Right hindlimb (tissue), 1 donor: ENCODE measurements around the gene LOXL1.
A peak's percentile ranks its signal among the peaks of the same experiment; 100 is the strongest.
"Not testable (repeated sequence)": the region's sequence is repeated elsewhere in the genome, so short reads cannot be mapped to it uniquely, and the experiment has no call there.

Source experiments
- DNase-seq: peaks from one replicate; pipeline ENCODE4 v3.0.0-alpha.2; 2018

Gene LOXL1

DNA sequence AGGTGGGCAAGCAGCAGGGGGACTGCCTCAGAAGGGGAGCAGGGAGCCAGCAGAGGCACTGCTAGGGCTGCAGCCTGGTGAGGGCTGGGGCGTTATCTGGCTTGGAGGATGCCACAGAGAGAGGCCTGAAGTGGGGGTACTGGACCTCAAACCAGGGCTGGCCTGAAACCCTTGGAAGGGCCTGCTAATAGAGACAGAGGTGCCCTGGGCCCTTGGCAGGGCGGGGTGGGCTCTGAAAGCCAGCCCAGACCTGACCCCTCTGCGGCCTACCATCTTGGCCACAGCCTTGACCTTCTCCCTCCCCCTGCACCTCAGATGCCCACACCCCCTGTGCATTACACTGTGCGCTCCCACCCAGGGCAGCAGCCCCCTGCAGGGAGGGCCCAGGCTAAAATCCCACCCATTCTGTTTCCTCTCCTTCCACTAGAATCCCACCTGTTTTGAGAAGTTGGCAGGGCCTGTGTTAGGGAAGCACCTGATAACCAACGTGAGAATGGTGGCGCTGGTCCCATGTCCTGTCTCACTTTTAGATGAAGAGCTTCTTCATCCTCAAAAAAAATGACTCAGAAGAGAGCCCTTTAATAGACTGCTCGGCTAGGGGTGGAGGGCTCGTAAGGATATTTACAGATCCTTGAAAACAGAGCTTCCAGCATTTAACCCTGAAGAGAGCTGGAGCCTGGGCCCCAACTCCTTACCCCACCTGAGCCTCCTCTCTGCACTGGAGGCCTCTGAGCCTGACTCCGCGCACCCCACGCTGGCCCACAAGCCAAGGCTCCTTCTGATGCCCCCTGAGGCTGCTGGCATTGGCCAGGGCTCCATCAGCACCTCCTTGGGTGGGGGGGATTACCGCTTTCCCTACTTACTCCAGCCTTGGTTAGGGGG lies 29.8 kb downstream of the LOXL1 start:
- DNase-seq, result no peak

DNA sequence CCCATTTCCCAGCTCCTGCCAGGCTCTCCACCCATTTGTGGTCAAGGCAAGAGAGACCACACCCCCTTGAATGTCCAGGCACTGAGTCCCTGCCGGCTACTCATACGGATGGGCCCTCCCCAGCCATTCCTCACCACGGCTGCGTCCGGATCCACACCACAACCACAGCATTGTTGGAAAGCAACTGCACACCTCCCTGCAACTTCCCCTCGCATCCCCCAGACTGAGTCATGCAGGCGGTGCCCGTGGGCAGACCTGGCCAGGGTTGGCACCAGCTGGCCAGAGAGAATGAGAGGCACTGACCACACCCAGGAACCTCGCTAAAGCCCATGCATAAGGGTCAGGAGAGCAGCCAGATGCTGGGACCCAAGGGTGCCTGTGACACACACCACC lies 30.5 kb downstream of the LOXL1 start:
- peak; percentile 56 for DNase-seq

DNA sequence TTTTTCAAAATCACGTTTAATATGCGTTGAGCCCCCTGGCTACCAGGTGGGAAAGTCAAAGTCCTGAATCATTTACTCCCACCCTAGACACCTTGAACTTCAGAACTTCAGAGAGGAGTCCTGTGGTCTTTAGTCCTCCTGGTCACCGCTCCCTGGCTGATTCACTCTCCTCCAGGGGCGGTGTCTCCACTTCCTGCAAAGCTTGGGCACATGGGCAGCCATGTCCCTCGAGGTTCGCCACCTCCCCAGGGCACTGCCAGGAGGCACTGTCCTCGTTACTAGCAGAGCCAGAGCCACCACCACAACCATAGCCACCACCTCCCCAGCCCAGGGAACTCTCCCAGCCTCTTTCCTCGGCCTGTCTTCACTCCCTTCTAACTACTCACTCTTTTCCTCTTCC lies 31.0 kb downstream of the LOXL1 start:
- no peak for DNase-seq

DNA sequence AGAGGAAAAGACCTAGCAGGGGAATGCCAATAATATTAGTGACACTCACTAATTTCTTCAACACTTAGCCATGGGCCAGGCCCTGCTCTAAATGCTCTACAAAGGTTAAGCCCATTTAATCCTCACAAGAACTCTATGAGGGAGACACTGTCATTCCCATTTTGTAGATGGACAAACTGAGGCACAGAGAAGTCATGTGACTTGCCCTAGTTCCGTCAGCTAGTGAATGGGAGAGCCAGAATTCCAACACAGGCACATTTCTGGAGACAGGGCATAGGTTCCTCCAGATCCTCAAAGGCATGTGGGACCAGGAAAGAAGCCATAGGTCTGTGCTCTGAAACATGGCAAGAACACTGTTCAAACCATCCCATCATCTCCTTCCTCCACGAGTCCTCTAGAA lies 31.5 kb downstream of the LOXL1 start:
- no peak for DNase-seq

DNA sequence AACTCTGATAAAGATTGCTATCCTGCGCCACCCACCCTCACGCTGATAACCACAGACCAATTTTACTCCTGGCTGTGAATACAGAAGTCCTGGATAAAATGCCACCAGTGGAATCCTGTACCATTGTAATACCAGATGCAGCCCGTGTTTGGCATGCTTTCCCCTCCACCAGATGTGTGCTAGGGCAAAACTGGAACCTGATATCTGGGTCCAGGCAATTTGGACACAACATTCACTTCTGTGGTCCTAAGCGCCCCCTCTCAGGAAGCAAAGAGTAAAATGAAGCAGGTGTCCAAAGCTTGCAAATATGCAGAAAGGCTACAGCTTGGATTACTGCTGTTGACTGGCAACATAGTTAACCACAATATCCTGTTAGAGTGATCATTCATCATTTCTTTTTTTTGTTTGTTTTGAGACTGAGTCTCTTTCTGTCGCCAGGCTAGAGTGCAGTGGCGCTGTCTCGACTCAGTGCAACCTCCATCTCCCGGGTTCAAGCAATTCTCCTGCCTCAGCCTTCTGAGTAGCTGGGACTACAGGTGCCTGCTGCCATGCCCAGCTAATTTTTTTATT lies 32.8 kb downstream of the LOXL1 start:
- DNase-seq, result peak; percentile 49

DNA sequence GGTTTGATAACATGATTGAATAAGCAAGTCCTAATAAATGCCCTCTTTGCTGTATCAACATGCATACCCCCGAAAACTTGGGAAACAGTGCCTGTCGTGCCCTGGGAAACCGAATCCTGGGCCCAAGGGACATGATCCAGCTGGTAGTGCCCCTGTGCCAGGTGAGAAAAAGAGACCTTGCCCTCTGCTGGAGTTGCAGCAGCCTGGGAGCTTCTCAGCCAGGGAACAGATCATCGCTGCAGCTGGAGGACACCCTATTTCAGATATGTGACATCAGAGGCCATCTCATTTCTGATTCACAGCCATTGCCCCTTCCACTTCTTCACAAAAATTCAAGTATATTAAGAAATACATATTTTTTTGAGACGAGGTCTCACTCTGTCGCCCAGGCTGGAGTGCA lies 33.5 kb downstream of the LOXL1 start:
- DNase-seq, result peak; percentile 7

DNA sequence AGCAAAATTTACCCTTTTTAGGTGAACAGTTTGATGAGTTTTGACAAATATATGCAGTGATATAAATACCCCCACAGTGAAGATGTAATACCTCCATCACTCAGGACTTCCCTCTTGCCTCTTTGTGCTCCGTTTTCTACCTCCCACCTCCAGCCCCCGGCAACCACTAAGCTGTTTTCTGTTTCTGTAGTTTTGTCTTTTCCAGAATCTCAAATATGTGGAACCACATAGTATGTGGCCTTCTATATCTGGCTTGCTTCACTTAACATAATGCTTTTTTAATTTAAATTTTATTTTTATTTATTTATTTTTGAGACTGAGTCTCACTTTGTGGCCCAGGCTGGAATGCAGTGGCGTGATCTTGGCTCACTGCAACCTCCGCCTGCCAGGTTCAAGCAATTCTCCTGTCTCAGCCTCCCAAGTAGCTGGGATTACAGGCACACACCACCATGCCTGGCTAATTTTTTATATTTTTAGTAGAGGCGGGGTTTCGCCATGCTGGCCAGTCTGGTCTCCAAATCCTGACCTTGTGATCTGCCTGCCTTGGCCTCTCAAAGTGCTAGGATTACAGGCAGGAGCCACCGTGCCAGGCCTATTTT lies 34.3 kb downstream of the LOXL1 start:
- peak; percentile 6 for DNase-seq

DNA sequence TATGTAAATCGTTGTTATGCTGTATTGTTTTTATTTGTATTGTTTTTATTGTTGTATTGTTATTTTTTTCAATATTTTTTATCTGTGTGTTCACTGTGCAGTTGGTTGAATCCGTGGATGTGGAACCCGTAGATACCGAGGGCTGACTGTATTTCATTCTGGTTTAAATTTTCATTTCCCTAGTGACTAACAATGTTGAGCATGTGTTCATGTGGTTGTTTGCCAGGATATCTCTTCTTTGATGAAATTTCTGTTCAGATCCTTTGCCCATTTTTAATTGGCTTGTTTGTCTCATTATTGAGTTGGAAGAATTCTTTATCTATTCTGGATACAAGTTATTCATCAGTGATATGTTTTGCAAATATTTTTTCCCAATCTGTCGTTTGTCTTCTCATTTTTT lies 36.2 kb downstream of the LOXL1 start:
- no peak for DNase-seq

DNA sequence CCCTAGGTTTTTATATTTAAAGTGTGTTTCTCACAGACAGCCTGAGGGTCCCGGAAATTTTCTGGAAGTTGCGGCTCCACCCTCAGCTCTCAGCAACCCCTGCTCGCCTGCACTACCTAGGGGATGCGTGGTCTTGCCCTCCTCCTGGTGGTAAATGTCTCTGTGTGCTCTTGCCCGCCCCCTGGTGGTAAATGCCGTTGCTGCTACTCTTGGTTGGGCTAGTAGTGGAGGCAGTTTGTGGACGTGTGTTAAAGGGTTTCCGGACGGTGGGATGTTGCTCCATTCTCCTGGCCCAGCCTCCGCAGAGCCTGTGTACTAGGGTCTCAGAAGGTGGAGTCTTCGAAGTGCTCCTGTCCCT lies 38.5 kb downstream of the LOXL1 start:
- peak; percentile 71 for DNase-seq

DNA sequence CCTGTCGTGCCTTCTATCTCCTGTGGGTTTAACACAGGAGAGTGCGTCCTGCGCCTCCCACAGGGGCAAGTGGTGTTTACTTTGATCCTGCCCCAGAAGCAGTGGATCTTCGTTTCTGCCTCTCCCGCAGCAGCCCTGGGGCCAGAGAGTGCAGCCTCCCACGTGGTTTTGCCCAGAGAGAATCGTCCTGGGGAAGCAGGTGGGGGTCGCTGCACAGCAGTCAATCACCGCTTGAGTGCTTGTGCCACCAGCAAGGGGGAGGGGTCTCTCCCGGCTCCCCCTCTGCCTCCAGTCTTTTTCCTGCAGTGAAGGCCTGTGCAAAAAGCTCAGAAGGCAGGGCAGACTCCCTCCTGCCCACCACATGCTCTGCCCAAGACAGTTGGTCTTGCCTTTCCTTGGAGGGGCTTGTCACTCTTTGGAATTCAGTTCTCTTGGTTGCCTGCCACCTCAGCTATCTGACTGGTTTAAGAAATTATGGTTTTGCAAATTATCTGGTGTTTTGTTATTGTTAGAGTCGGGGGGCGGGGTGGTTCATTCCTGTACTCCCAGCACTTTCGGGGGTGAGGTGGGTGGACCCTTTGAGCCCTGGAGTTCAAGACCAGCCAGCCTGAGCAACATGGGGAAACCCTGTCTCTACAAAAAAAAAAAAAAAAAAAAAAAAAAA lies 39.0 kb downstream of the LOXL1 start:
- DNase-seq, result peak; percentile 20

DNA sequence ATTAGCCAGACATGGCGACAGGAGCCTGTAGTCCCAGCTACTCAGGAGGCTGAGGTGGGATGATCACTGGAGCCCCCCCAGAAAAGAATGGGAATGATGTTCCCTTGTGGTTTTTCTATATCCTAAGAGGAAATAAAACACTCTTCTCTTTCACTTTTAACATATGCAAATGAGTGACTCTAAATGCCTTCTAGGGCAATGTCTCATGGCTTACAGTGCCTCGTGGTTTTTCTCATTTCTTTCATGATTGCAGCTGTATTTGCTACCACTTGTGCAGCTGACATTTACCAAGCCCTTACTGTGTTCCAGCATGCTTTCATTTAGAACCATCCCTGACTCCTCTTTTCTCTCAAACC lies 39.5 kb downstream of the LOXL1 start:
- DNase-seq, result peak; percentile 11

DNA sequence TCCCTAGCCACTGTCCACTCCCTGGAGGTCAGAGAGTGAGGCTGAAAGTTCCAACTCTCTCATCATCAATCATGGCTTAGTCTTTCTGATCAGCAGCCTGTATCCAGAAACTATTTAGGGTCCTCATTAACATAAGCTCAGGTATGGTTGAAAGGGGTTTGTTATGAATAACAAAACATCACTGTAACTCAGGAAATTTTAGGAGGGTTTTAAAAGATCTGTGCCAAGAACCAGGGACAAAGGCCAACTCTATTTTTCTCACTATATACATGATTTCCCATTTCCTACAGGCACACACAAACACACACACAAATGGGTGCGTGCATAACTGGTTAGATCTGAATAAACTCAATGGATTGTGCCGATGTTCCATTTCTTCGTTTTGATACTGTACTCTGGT lies 42.2 kb downstream of the LOXL1 start:
- DNase-seq, result no peak

DNA sequence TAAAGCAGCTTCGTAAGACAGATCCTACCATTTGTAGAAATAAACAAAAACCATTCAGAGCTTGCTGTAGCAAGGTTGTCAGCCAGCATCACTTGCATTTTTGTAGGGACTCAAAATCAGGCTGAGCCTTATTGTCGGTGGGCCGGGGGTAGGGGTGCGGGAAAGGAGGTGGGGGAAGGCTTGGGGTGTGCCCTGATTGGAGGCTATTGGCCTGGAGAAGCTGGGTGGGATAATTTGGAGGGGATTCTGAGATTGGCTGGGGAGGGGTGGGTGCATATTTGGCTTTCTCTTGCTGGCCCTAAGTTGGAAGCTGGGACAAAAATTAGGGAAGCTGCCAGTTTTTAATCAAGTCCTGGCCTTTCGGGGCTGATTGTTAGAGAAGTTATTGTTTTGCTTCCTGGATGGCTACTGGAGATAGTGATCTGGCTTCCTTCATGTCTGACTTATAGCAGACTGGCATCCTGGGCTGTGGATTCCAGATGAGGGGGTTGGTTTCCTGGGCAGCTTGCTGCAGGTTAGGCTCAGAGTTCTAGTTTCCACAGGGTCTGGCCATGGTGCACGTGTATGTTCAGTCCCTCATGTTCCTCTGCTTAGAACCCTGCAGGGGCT lies 43.0 kb downstream of the LOXL1 start:
- DNase-seq, result peak; percentile 17

DNA sequence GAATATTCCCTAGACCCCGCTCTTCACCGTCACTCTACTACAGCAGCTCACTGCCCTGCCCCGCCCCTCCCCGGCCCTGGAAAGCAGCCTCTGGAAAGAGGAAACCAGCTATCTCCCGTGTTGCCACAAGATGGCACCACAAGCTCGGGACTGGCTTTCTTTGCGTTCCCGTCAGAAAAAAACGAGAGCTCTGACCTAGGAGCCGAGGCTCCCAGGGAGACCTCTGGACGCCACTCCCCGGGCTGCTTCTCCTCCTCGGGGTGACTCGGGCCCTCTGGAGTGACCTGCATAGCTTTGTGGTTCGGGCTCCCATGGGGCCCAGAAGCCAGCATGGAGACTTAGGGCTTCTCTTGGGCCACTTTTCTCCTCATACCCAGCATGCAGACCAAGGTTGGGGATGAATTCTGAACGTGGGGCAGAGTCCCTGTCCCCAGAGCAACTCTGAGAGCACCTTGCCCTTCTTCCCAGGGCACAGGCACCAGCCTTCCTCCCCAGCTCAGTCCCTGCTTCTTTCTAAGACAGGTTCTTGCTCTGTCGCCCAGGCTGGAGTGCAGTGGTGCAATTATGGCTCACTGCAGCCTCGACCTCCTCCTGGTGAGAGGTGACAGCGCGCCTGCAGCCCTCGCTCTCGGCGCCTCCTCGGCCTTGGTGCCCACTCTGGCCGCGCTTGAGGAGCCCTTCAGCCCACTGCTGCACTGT lies 46.9 kb downstream of the LOXL1 start:
- peak; percentile 92 for DNase-seq

DNA sequence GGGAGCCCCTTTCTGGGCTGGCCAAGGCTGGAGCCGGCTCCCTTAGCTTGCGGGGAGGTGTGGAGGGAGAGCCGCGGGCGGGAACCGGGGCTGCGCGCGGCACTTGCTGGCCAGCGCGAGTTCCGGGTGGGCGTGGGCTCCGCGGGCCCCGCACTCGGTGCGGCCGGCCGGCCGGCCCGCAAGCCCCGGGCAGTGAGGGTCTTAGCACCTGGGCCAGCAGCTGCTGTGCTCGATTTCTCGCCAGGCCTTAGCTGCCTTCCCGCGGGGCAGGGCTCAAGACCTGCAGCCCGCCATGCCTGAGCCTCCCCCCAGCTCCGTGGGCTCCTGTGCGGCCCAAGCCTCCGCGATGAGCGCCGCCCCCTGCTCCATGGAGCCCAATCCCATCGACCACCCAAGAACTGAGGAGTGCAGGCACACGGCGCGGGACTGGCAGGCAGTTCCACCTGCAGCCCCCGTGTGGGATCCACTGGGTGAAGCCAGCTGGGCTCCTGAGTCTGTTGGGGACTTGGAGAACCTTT lies 47.5 kb downstream of the LOXL1 start:
- DNase-seq, result not testable (repeated sequence)

DNA sequence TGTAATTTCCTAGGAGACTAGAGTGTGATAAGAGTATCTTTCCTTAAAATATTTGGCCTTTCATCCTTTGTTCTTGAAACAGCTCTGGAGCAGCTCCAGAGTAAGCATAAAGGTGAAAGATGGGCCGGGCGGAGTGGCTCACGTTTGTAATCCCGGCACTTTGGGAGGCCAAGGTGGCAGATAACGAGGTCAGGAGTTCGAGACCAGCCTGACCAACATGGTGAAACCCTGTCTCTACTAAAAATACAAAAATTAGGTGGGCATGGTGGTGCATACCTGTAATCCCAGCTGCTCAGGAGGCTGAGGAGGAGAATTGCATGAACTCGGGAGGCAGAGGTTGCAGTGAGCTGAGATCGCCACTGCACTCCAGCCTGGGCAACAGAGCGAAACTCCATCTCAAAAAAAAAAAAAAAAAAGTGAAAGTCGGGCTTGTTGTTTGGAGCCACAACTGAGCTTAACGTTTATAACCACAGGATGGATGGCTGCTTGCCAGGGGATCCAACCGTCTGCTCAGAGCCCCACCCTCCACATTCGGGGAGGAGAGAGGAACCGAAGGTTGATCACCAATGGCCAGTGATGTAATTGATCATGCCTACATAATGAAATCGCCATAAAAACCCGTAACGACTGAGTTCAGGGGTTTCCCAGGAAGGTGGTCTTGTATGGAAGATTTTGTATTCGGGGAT lies 49.3 kb downstream of the LOXL1 start:
- not testable (repeated sequence) for DNase-seq

DNA sequence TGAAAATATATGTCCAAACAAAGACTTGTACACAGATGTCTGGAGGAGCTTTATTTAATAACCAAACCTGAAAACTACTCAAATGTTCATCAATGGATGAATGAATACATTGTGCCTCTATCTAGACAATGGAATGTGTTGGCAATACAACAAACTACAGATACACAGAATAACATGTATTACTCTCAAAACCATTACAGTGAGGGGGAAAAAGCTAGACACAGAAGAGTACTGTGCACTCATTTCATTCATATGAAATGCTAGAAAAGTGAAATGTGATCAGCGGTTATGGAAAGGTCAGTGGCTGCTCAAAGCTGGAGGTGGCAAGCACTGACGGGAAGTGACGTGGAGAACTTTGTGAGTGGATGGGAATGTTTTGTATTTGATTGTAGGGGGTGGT lies 52.6 kb downstream of the LOXL1 start:
- DNase-seq, result no peak

DNA sequence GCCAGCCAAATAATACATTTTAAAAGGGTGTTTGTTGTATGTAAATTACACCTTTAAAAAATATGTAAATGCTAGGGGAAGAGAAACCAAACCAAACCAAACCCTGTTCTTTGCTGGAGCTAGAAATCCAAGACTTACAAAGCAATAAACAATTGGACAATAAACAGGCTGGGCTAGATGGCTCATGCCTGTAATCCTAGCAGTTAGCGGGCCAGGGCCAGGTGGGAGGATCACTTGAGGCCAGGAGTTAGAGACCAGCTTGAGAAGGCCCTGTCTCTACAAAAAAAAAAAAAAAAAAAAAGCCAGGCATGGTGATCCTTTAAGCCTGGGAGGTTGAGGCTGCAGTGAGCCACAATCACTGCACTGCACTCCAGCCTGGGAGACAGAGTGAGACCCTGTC lies 53.4 kb downstream of the LOXL1 start:
- no peak for DNase-seq

DNA sequence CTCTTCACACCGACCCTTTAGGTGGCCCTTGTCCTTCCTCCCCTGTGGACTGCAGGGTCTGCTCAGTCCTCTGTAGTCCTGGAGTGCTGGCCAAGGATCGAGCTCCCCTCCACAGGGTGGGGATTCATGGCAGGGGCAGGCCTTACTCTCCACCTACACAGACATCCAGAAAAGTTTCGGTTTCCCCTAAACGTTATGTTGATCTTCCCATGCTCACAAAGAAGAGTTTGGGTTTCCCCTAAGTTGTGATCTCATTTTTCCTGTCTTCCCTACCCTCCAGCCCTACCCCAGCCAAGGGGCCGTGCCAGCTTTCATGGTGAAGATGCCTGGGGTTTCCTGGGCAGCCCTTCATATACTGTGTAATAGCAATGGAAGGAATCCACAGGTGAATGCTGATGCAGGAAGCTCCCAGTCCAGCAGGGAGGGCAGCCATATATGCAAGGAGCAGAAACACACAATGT lies 55.5 kb downstream of the LOXL1 start:
- DNase-seq, result no peak

DNA sequence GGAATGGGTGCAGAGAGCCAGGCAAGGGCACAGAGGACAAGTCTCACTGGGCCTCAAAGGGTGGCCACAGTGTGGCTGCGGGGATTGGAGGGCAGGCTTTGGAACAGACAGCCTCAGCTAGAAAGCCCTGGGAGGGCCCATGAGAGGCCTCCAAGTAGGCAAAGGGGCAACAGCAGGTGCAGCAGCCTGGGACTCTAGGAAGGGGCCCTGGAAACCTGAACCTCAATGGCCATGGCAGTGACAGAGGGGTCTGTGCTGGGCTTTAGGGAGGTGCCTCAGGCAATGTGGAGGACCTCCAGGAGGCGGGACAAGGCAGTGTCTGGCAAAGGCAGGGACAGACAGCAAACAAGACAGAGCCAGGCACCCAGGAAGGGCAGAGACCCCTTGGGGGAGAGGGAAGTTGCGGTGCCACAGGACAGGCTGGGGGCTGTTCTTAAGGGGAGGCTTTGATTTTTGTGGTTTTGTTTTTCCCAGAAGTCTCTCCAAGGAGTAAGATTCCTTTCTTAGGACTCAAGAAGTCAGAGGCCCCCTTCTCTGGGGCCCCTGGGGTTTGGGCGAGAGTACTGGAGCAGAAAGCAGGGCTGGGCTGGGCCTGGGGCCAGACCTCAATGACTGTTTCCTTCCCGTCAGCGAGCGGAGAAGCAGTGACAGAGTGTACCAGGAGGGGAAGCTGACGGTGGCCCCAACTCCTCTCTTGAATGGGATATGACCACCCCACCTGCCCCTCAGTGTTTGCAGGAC lies 56.1 kb downstream of the LOXL1 start:
- DNase-seq, result peak; percentile 91

DNA sequence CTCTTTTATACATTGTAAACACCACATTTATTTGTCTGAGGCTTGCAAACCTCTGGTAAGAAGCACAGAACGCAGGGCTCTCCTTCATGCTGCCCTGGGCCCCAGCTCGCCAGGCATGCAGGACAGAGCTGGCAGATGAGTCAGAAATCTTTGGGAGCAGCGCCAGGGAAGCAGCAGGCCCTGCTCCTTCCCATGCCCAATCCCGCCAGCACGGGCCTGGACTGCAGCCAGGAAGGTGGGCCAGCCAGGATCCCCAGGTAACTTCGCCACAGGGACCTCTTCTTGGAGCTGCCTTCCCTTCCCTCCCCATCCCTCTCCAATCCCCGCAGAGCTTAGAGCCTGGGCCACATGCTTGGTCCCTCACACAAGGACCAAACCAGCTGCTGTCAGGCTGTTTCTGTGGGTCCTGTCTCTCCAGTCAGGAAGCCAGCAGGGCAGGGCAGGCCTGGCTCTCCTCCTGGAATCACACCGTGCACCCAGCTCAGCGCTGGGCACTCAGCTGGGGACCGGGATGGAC lies 57.0 kb downstream of the LOXL1 start:
- peak; percentile 62 for DNase-seq
